C4-2B (cell line): ENCODE data around the gene COL19A1.

Experiments used
- ZFX ChIP-seq: fragments of 450-650 bp; IDR thresholded peaks from 2 replicates; pipeline ENCODE4 v1.6.1; 2017
- TF ChIP-seq, protein P1 (sequence below): fragments of 450-650 bp; conservative IDR thresholded peaks from 2 replicates; pipeline ENCODE4 v1.5.1; 2017; ENCODE audit warnings: mild to moderate bottlenecking

DNA sequence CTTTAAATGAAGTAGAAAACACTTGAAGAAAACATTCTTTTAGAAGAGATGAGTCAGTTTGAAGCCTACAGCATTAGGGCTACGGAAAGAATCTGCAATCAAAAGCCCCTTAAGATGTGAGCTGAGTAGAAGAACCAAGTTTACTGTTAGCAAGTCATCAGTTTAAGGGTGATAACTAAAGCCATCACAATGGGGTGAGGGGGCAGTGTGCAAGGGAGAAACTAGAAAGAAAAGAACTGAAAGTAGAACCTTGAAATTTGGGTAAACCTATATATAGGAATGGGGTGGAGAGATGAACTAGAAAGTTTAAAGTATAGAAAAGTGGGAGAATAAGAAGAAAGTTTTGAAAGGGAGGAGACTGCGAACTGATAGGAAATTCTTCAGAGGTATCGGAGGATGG lies 212.9 kb downstream of the COL19A1 start:
- TF ChIP-seq, protein P1, sequence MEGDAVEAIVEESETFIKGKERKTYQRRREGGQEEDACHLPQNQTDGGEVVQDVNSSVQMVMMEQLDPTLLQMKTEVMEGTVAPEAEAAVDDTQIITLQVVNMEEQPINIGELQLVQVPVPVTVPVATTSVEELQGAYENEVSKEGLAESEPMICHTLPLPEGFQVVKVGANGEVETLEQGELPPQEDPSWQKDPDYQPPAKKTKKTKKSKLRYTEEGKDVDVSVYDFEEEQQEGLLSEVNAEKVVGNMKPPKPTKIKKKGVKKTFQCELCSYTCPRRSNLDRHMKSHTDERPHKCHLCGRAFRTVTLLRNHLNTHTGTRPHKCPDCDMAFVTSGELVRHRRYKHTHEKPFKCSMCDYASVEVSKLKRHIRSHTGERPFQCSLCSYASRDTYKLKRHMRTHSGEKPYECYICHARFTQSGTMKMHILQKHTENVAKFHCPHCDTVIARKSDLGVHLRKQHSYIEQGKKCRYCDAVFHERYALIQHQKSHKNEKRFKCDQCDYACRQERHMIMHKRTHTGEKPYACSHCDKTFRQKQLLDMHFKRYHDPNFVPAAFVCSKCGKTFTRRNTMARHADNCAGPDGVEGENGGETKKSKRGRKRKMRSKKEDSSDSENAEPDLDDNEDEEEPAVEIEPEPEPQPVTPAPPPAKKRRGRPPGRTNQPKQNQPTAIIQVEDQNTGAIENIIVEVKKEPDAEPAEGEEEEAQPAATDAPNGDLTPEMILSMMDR: no peak
- TF ChIP-seq ZFX: no peak
